ENCODE data around the gene CRTAP. TPM values are rescaled to one million over a fixed set of nuclear protein-coding genes. Genes with fewer than 3 reads are reported as not detected.
"Not testable (repeated sequence)": the region's sequence is repeated elsewhere in the genome, so short reads cannot be mapped to it uniquely, and the experiment has no call there.

The CRTAP gene
- total and polyA plus RNA-seq, 2 donors: 185 to 333 TPM

- H3K36me3 ChIP-seq (ENCODE audit: insufficient read depth); H3K4me1 ChIP-seq (ENCODE audit: insufficient read depth); H3K27ac ChIP-seq (ENCODE audit: low read depth); DNase-seq (ENCODE audit: extremely low spot score); H3K4me3 ChIP-seq (ENCODE audit: low read depth, low read length): not testable (repeated sequence)
- WGBS: 95% methylated on average over 8 of the region's 8 CpGs
These were observed 25.3 kb downstream of the CRTAP start for GRCh38 chr3:33139006-33139623.

DNA sequence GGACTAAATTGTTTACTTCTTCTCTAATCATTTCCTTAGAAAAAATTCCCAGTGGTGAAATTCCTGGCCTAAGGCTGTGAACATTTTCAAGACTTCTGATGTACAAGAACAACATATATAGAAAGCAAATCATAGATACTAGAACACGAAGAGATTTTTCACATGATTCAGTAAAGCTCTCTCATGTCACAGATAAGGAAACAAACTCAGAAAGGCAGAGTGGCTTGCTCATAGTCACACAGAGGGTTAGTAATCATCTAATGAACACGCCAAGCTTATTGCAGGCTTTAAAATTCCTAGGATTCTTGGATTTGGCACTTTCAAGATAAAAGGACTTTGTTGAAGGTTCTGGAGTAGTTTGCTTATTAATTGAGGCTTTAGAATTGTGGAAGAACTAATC is 26.2 kb downstream of the CRTAP start:
- H3K4me1 ChIP-seq (ENCODE audit: insufficient read depth): no peaks in the 10 kb centered on the region
- H3K27ac ChIP-seq (ENCODE audit: low read depth): no peak overlapping the region
- peaks cover 10% of the 10 kb centered on the region for H3K36me3 ChIP-seq (ENCODE audit: insufficient read depth)
- WGBS: 28% methylated on average over 2 of the region's 2 CpGs
- no peak overlapping the region for H3K4me3 ChIP-seq (ENCODE audit: low read depth, low read length)
- no peak for DNase-seq (ENCODE audit: extremely low spot score)

- no peaks in the 10 kb centered on the region for H3K4me1 ChIP-seq (ENCODE audit: insufficient read depth)
- WGBS: 87% methylated on average over 3 of the region's 3 CpGs
- no peak overlapping the region for H3K27ac ChIP-seq (ENCODE audit: low read depth)
- peaks cover 10% of the 10 kb centered on the region for H3K36me3 ChIP-seq (ENCODE audit: insufficient read depth)
- no peak overlapping the region for H3K4me3 ChIP-seq (ENCODE audit: low read depth, low read length)
- DNase-seq (ENCODE audit: extremely low spot score): no peak
These were observed 27.2 kb downstream of the CRTAP start for GRCh38 chr3:33141006-33141405.

DNA sequence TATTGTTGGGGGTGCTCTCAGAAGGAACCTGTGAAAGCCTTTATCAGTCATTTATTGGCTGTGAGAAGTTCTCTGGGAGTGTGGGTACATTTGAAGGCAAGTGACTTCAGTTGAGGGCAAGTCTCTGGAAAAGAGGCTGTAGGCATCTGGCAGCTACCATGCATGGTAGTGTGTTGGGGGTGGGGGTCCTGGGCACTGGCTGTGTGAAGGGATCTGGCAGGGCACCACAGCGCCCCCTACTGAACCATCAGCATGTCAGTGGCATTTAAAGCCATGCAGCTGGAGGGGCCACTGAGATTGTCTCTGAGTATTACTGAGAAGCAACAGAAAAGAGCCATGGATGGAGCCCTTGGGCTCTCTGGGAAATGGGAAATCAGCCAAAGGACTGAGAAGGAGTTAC is 30.6 kb downstream of the CRTAP start:
- H3K36me3 ChIP-seq (ENCODE audit: insufficient read depth): peaks cover 6% of the 10 kb centered on the region
- no peak overlapping the region for H3K4me3 ChIP-seq (ENCODE audit: low read depth, low read length)
- DNase-seq (ENCODE audit: extremely low spot score): no peak
- H3K27ac ChIP-seq (ENCODE audit: low read depth): no peak overlapping the region
- 26% methylated on average over 1 of the region's 1 CpG for WGBS
- H3K4me1 ChIP-seq (ENCODE audit: insufficient read depth): no peaks in the 10 kb centered on the region

- DNase-seq (ENCODE audit: extremely low spot score): no peak
- Histone ChIP-seq H3K36me3 (ENCODE audit: insufficient read depth) (peaks cover 6% of the 10 kb centered on the region), H3K27ac (ENCODE audit: low read depth) (no peak overlapping the region), H3K4me3 (ENCODE audit: low read depth, low read length) (no peak overlapping the region), H3K4me1 (ENCODE audit: insufficient read depth) (no peaks in the 10 kb centered on the region)
- 95% methylated on average over 16 of the region's 16 CpGs for WGBS
These were observed 31.5 kb downstream of the CRTAP start for GRCh38 chr3:33145221-33145900.

GRCh38 chr3:33145901-33146580 is 32.2 kb downstream of the CRTAP start:
- 90% methylated on average over 9 of the region's 9 CpGs for WGBS

DNA sequence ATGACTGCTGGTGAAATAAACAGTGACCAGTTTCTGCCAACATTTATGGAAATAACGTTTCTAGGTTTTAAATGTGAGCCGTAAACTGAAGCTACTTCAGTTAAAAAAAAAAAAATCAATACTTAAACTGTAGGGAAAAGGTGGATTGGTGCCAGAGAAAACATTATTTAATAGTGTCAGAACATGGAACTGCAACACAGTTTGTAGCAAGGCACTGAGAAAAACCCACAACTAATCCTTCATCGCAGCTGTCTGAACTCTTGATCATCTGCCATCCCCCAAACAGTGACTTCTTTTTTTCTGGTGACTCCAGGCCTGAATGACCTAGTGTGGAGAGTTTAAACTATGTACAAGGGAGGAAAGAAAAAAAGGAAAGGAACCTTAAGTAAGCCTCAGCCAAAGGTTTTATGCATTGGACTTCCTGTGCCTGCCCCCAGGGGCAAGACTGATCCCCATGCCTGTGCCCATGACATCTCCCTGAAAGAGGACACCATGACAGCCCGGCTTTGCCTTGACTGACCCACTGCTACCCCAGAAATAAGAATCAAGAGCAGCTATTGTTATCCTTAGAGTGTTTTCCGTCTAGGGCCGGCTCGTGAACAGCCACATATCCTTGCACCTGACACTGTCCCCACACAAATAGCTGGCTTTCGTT is 33.1 kb downstream of the CRTAP start:
- no peak overlapping the region for H3K27ac ChIP-seq (ENCODE audit: low read depth)
- no peaks in the 10 kb centered on the region for H3K4me1 ChIP-seq (ENCODE audit: insufficient read depth)
- WGBS: 59% methylated on average over 8 of the region's 8 CpGs
- no peak for DNase-seq (ENCODE audit: extremely low spot score)
- H3K36me3 ChIP-seq (ENCODE audit: insufficient read depth): peaks cover 6% of the 10 kb centered on the region
- no peak overlapping the region for H3K4me3 ChIP-seq (ENCODE audit: low read depth, low read length)

More at GRCh38 chr3:33145901-33146580, 32.2 kb downstream of the CRTAP start:
- peaks cover 6% of the 10 kb centered on the region for H3K36me3 ChIP-seq (ENCODE audit: insufficient read depth)
- H3K27ac ChIP-seq (ENCODE audit: low read depth): no peak overlapping the region
- no peaks in the 10 kb centered on the region for H3K4me1 ChIP-seq (ENCODE audit: insufficient read depth)
- H3K4me3 ChIP-seq (ENCODE audit: low read depth, low read length): no peak overlapping the region
- DNase-seq (ENCODE audit: extremely low spot score): no peak

DNA sequence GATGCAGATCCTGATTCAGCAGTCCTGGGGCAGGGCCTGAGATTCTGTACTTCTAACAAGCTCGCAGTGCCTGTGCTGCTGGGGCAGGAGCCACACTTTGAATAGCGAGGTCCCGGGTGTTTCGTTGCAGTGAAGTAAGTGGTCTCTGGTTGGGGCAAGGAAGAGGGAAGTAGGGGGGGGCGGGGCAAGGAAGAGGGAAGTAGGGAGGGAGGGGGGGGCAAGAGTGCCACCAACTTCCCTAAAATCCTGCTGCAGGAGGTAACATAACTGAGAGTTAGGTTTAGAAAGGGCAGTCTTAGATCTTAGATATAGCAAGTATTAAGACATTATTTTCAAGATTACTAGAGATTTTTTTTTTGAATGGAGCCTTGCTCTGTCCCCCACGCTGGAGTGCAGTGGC is 35.5 kb downstream of the CRTAP start:
- WGBS: 74% methylated on average over 5 of the region's 6 CpGs
- no peak for DNase-seq (ENCODE audit: extremely low spot score)
- Histone ChIP-seq H3K36me3 (ENCODE audit: insufficient read depth) (no peaks in the 10 kb centered on the region), H3K27ac (ENCODE audit: low read depth) (no peak overlapping the region), H3K4me3 (ENCODE audit: low read depth, low read length) (no peak overlapping the region), H3K4me1 (ENCODE audit: insufficient read depth) (no peaks in the 10 kb centered on the region)

DNA sequence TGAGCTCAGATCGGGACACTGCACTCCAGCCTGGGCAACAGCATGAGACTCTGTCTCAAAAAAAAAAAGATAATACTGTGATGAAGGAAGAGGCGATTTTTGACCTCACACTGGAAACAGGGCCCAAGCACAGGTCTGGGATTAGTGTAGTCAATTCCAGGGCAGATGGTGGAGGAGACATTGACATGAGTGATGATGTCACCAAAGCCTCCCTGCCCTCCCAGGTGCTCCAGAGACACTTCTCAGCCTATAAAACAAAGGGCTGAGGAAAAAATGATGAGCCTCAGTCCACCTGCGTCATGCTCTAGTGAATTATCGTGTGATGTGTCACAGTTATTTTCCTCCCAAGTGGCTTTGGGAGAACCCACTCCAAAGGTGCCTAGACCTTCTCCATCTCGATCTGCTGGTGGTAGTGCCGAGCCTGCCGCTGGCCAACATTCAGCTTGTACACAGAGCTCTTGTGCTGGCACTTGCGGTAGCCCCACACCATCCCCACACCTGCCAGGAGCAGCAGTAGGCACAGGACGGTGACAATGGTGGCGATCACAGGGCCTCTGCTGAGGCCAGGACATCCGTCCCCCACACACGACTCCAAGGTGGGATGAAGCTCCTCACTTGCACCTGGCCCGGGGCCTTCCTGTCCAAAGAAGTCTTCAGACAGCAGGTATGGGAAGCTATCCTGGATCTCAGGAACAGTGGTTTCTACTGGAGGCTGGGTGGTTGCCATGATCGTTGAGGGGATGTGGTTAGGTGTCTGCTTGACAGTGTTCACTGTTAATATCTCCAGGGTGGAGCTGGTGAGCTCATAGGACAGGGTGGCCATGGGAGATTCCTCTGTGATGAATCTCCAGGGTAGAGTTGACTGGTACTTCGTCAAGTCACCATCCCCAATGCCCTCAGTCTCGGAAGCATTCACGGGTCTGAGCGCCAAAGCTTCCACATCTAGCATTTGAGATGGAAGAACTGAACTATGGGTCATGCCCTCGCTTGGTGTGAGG is 38.8 kb downstream of the CRTAP start:
- H3K27ac ChIP-seq (ENCODE audit: low read depth): no peak overlapping the region
- no peaks in the 10 kb centered on the region for H3K36me3 ChIP-seq (ENCODE audit: insufficient read depth)
- H3K4me3 ChIP-seq (ENCODE audit: low read depth, low read length): no peak overlapping the region
- WGBS: 94% methylated on average over 19 of the region's 19 CpGs
- H3K4me1 ChIP-seq (ENCODE audit: insufficient read depth): no peaks in the 10 kb centered on the region
- DNase-seq (ENCODE audit: extremely low spot score): no peak

- WGBS: 89% methylated on average over 4 of the region's 4 CpGs
- DNase-seq (ENCODE audit: extremely low spot score): no peak
- no peaks in the 10 kb centered on the region for H3K36me3 ChIP-seq (ENCODE audit: insufficient read depth)
- H3K4me1 ChIP-seq (ENCODE audit: insufficient read depth): no peaks in the 10 kb centered on the region
- no peak overlapping the region for H3K27ac ChIP-seq (ENCODE audit: low read depth)
- H3K4me3 ChIP-seq (ENCODE audit: low read depth, low read length): no peak overlapping the region
These were observed 40.0 kb downstream of the CRTAP start for GRCh38 chr3:33153782-33154181.

DNA sequence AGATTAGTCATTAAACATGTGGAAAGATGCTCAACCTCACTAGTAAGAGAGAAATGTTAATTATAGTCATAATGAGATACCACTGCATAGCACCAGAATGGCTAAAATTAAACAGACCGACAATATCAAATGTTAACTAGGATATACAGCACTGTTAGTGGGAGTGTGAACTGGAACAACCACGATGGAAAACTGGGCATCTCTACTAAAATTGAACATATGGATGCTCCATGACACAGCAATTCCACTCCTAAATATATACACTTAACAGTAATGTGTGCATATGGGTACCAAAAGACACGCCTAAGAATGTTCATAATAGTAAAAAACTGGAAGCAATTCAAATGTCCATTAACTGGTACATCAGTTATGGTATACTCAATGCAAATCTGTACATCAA is 41.5 kb downstream of the CRTAP start:
- H3K36me3 ChIP-seq (ENCODE audit: insufficient read depth): no peaks in the 10 kb centered on the region
- 77% methylated on average over 3 of the region's 3 CpGs for WGBS
- H3K4me3 ChIP-seq (ENCODE audit: low read depth, low read length): no peak overlapping the region
- no peak overlapping the region for H3K27ac ChIP-seq (ENCODE audit: low read depth)
- H3K4me1 ChIP-seq (ENCODE audit: insufficient read depth): no peaks in the 10 kb centered on the region
- no peak for DNase-seq (ENCODE audit: extremely low spot score)

- Histone ChIP-seq H3K4me1 (ENCODE audit: insufficient read depth) (no peaks in the 10 kb centered on the region), H3K4me3 (ENCODE audit: low read depth, low read length) (no peak overlapping the region), H3K27ac (ENCODE audit: low read depth) (no peak overlapping the region), H3K36me3 (ENCODE audit: insufficient read depth) (no peaks in the 10 kb centered on the region)
- 91% methylated on average over 4 of the region's 4 CpGs for WGBS
- DNase-seq (ENCODE audit: extremely low spot score): no peak
These were observed 45.4 kb downstream of the CRTAP start for GRCh38 chr3:33159234-33159633.

DNA sequence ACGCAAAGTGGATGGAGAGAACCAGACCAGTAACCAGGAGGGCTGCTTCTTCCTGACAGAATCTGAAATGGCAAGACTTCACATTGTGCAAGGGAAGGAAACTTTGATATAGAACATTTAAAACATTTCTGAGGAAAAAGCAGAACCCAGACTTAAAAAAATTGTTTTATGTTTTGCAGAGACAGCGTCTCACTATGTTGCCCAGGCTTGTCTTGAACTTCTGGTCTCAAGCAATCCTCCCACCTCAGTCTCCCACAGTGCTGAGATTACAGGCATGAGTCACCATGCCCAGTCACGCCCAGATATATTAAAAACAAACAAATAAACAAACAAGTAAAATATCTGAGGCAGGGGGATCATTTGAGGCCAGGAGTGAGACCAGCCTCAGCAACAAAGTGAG is 46.2 kb downstream of the CRTAP start:
- DNase-seq (ENCODE audit: extremely low spot score): no peak
- 79% methylated on average over 3 of the region's 3 CpGs for WGBS
- H3K27ac ChIP-seq (ENCODE audit: low read depth): no peak overlapping the region
- no peaks in the 10 kb centered on the region for H3K4me1 ChIP-seq (ENCODE audit: insufficient read depth)
- no peak overlapping the region for H3K4me3 ChIP-seq (ENCODE audit: low read depth, low read length)
- no peaks in the 10 kb centered on the region for H3K36me3 ChIP-seq (ENCODE audit: insufficient read depth)
